Vagina (tissue), 2 donors: ENCODE measurements around the gene CPNE8.

Experiments used
- CTCF ChIP-seq, 3 experiments: fragments of 450-650 bp in 2 of 3; fragments of 200-600 bp in 1 of 3; sonication (generic) in 1 of 3; IDR thresholded peaks; one replicate each; pipeline ENCODE4 v1.5.1; 2017 to 2019; ENCODE audit warnings: antibody characterized with exemption in 3 of 3, mild to moderate bottlenecking in 2 of 3, moderate library complexity in 2 of 3
- POLR2A ChIP-seq, 2 donors: fragments of 450-650 bp; IDR thresholded peaks; one replicate each; pipeline ENCODE4 v1.6.1; 2017; ENCODE audit warnings: antibody characterized with exemption in 2 of 2, mild to moderate bottlenecking in 2 of 2, moderate library complexity in 2 of 2
- POLR2AphosphoS5 ChIP-seq, 2 donors: sonication (generic); formaldehyde crosslinking; IDR thresholded peaks; one replicate each; pipeline ENCODE4 v1.9.0; 2017; ENCODE audit warnings: antibody characterized with exemption in 2 of 2, mild to moderate bottlenecking in 2 of 2, low read depth in 1 of 2; ENCODE audit not compliant: insufficient read depth in 1 of 2

GRCh38 chr12:38905480-38906351, at the start of gene CPNE8:
- TF ChIP-seq CTCF (IDR thresholded peaks at IDR 0.05), result no peak
- TF ChIP-seq POLR2AphosphoS5 (IDR thresholded peaks at IDR 0.05; ENCODE audit: insufficient read depth in 1 of 2, low read depth in 1 of 2), result peak in 1 of 2 donors; percentile 96
- TF ChIP-seq POLR2A (IDR thresholded peaks at IDR 0.05), result peak in 1 of 2 donors; percentile 50
